GM12878 (cell line): ENCODE measurements around the gene CARHSP1. TPM values are rescaled to one million over a fixed set of nuclear protein-coding genes. Genes with fewer than 3 reads are reported as not detected.
A peak's percentile ranks its signal among the peaks of the same experiment; 100 is the strongest.
"Not testable (repeated sequence)": the region's sequence is repeated elsewhere in the genome, so short reads cannot be mapped to it uniquely, and the experiment has no call there.

Experiments
- ATAC-seq: fragments of 200-7000 bp; cut with Tn5 transposase; 3 replicates; pipeline ENCODE4 v1.9.1; 2020; ENCODE audit warnings: mild to moderate bottlenecking, moderate library complexity
- BruUV-seq: library from RNA; stranded (reverse); fragments of 400-500 nt; replicated peaks from 2 replicates; lab custom pipeline; 2021; lab: Mats Ljungman, UMichigan
- CTCF ChIA-PET: fragments of 300-600 bp; sonication (Branson Sonifier 250); formaldehyde crosslinking; extraction: SDS; loops from one replicate; lab custom pipeline; 2021; ENCODE audit warnings: inconsistent platforms; lab: Yijun Ruan, JAX
- POLR2A ChIA-PET: fragments of 350-600 bp; formaldehyde crosslinking; extraction: SDS; loops from one replicate; lab custom pipeline; 2021; ENCODE audit warnings: inconsistent platforms; lab: Charles Lee
- RAD21 ChIA-PET: fragments of 300-600 bp; sonication (Branson Sonifier 250); formaldehyde crosslinking; loops from one replicate; lab custom pipeline; 2023; ENCODE audit warnings: antibody characterized with exemption; ENCODE audit not compliant: unreplicated experiment; lab: Charles Lee
- SMC1A ChIA-PET: fragments of 300-600 bp; sonication (Branson Sonifier 250); formaldehyde crosslinking; loops from one replicate; lab custom pipeline; 2023; ENCODE audit not compliant: unreplicated experiment, uncharacterized antibody; lab: Charles Lee
- DNase-seq: peaks from one replicate; pipeline ENCODE4 v3.0.0-alpha.2; 2011; ENCODE audit warnings: low read depth, low spot score
- FAIRE-seq: peaks from 3 replicates; lab custom pipeline; 2011; peaks lifted over from hg19 to GRCh38; lab: Jason Lieb, UNC
- H2AFZ ChIP-seq: 2 replicates; pipeline ENCODE4 v1.6.0; 2011; ENCODE audit warnings: low read depth, low read length, control low read depth; ENCODE audit not compliant: control insufficient read depth
- H3K27ac ChIP-seq: 2 replicates; pipeline ENCODE4 v1.5.1; 2011; ENCODE audit warnings: control low read depth; ENCODE audit not compliant: control insufficient read depth, insufficient read depth
- H3K27me3 ChIP-seq, 2 experiments: replicated peaks in 1 of 2; 2 replicates each; pipeline versions ENCODE4 v1.6.0 to v1.6.1; 2011; ENCODE audit warnings: low read length in 1 of 2; ENCODE audit not compliant: control insufficient read depth in 2 of 2, insufficient read depth in 2 of 2
- H3K36me3 ChIP-seq, 2 experiments: 2 replicates each; pipeline ENCODE4 v1.5.1; 2011; ENCODE audit warnings: low read length in 1 of 2; ENCODE audit not compliant: control insufficient read depth in 2 of 2, insufficient read depth in 2 of 2
- H3K4me1 ChIP-seq: 2 replicates; pipeline ENCODE4 v1.6.1; 2011; ENCODE audit warnings: mild to moderate bottlenecking, low read length, moderate library complexity, mixed read lengths; ENCODE audit not compliant: control insufficient read depth, insufficient read depth
- H3K4me2 ChIP-seq: 2 replicates; pipeline ENCODE4 v1.6.0; 2011; ENCODE audit warnings: control low read depth; ENCODE audit not compliant: control insufficient read depth, insufficient read depth
- H3K4me3 ChIP-seq: fragments of 200-600 bp; sonication (generic); 2 replicates; pipeline ENCODE4 v1.5.1; 2016
- H3K79me2 ChIP-seq: 2 replicates; pipeline ENCODE4 v1.6.0; 2011; ENCODE audit warnings: low read length; ENCODE audit not compliant: control insufficient read depth, insufficient read depth
- H3K9ac ChIP-seq: 2 replicates; pipeline ENCODE4 v1.8.0; 2011; ENCODE audit warnings: low read length, control low read depth, mixed read lengths; ENCODE audit not compliant: control insufficient read depth, insufficient read depth
- H3K9me3 ChIP-seq: replicated peaks from 3 replicates; pipeline ENCODE4 v1.5.1; 2011; ENCODE audit warnings: mild to moderate bottlenecking, low read length; ENCODE audit not compliant: control insufficient read depth, insufficient read depth
- H4K20me1 ChIP-seq: 2 replicates; pipeline ENCODE4 v1.6.0; 2011; ENCODE audit not compliant: control insufficient read depth, insufficient read depth
- EGR1 ChIP-seq, 2 experiments: IDR thresholded peaks; 1 replicate in 1 of 2; 2 replicates in 1 of 2; pipeline ENCODE4 v1.6.1; 2011 to 2012; ENCODE audit warnings: low read depth in 2 of 2, low read length in 2 of 2, borderline replicate concordance in 1 of 2, mild to moderate bottlenecking in 1 of 2, moderate library complexity in 1 of 2
- NFXL1 ChIP-seq: fragments of 450-650 bp; IDR thresholded peaks from 2 replicates; pipeline ENCODE4 v1.6.1; 2017; ENCODE audit warnings: antibody characterized with exemption, mild to moderate bottlenecking, borderline replicate concordance
- POLR2AphosphoS5 ChIP-seq: IDR thresholded peaks from 2 replicates; pipeline ENCODE4 v1.6.1; 2011; ENCODE audit warnings: mild to moderate bottlenecking, low read length, inconsistent platforms
- SREBF1 ChIP-seq: IDR thresholded peaks from 2 replicates; pipeline ENCODE4 v1.6.1; 2012; ENCODE audit warnings: mild to moderate bottlenecking, low read length
- SREBF2 ChIP-seq: IDR thresholded peaks from 2 replicates; pipeline ENCODE4 v1.6.1; 2012; ENCODE audit warnings: mild to moderate bottlenecking, low read length
- TCF3 ChIP-seq: IDR thresholded peaks from 2 replicates; pipeline ENCODE4 v1.6.1; 2012; ENCODE audit warnings: low read depth, mild to moderate bottlenecking, low read length, borderline replicate concordance; ENCODE audit not compliant: insufficient read depth
- ZNF592 ChIP-seq: fragments of 450-650 bp; IDR thresholded peaks from 2 replicates; pipeline ENCODE4 v1.6.1; 2017; ENCODE audit warnings: mild to moderate bottlenecking, moderate library complexity
- WGBS: methylation state at CpG from one replicate; pipeline ENCODE4 v1.1.6; 2016; ENCODE audit warnings: low lambda C conversion rate; ENCODE audit not compliant: insufficient replicate concordance, insufficient coverage; ENCODE audit errors: missing lambda C conversion rate; 5-methylcytosine and 5-hydroxymethylcytosine counted together
- in situ Hi-C: fragments of 300-500 bp; cut with MboI; formaldehyde crosslinking; loops from 9 replicates; pipeline ENCODE4 v1.14.3; 2018; ENCODE audit warnings: mixed read lengths
- intact Hi-C: fragments of 100-400 bp; cut with micrococcal nuclease; formaldehyde crosslinking; loops from one replicate; pipeline ENCODE4 v1.14.2; 2022; ENCODE audit not compliant: unreplicated experiment
- polyA plus RNA-seq, 11 experiments: library from polyadenylated mRNA; depleted of rRNA in 4 of 11; unstranded in 6 of 11; stranded (reverse) in 5 of 11; fragments of >200 nt; fragmentation: Nextera tagmentation in 4 of 11; fragmentation: Illumina TruSeq in 1 of 11; extraction: Ambion mirVana in 4 of 11; extraction: Trizol in 1 of 11; gene quantifications; 1 replicate in 1 of 11; 2 replicates in 10 of 11; pipeline versions ENCODE4 v1.2.1 to v1.2.3, GENCODE V29; 2011 to 2016; ENCODE audit warnings: inconsistent platforms in 2 of 11, missing spikeins in 2 of 11, low read depth in 1 of 11
- total RNA-seq, 4 experiments: library from RNA; depleted of rRNA in 3 of 4; stranded (reverse); fragments of >200 nt in 3 of 4; fragmentation: Illumina TruSeq in 1 of 4; extraction: Trizol in 1 of 4; gene quantifications; 2 replicates each; pipeline versions ENCODE4 v1.2.1 to v1.2.3, GENCODE V29; 2013 to 2021

Gene CARHSP1
- total and polyA plus RNA-seq, 10 of the 15 experiments (the other 5 are each of a cell fraction or from before 2014, with no cell fraction given): 5.5 to 112 (median 67.0) TPM

GRCh38 chr16:8872071-8872470 is 3.3 kb upstream of the CARHSP1 start (continued):
- no peak for TF ChIP-seq SREBF2
- TF ChIP-seq EGR1 (IDR thresholded peaks at IDR 0.05; ENCODE audit: borderline replicate concordance in 1 of 2, low read depth in 2 of 2, low read length in 2 of 2): no peak
- no peak for TF ChIP-seq TCF3
- no peak for TF ChIP-seq SREBF1
- no peak for TF ChIP-seq POLR2AphosphoS5
- no peak for TF ChIP-seq ZNF592
- no peak for TF ChIP-seq NFXL1

GRCh38 chr16:8869988-8870241 is 1.1 kb upstream of the CARHSP1 start:
- ChIA-PET RAD21 (interaction anchor here (1.2 to 3.9 kb wide), 5 partner anchors 11 to 300 kb away, joined by 4 to 44 read pairs (median 5); partner anchors contain the start of gene LITAFD), POLR2A (interaction anchor here (1.5 to 2.2 kb wide), 3 partner anchors 10 to 222 kb away, joined by 4 to 8 read pairs (median 8); partner anchors contain the start of gene HAPSTR1), CTCF (interaction anchor here (0.6 to 3.1 kb wide), 3 partner anchors 10 to 269 kb away, joined by 3 to 30 read pairs (median 3); no protein-coding TSS in a partner anchor), SMC1A (interaction anchor here (1.3 to 4.4 kb wide), 5 partner anchors 12 to 212 kb away, joined by 3 to 29 read pairs (median 3); partner anchors contain the start of gene LITAFD)
- DNase-seq, ATAC-seq, H3K9ac ChIP-seq, H3K36me3 ChIP-seq, H4K20me1 ChIP-seq, H3K27me3 ChIP-seq, H2AFZ ChIP-seq, H3K4me3 ChIP-seq, FAIRE-seq, in situ Hi-C loops, BruUV-seq, H3K9me3 ChIP-seq: not testable (repeated sequence)
- Histone ChIP-seq H3K4me2 (peak overlapping the region; percentile 66), H3K4me1 (peaks cover 27% of the 10 kb centered on the region), H3K27ac (peak overlapping the region; percentile 65; the same call in 1 of the 2 replicates), H3K79me2 (peaks cover 33% of the 10 kb centered on the region)
- WGBS: 94% methylated on average over 10 of the region's 10 CpGs
- intact Hi-C loops: loop anchor here (1.0 kb wide), 1 partner anchor 22 kb away; no protein-coding TSS in a partner anchor
